ENCODE results near the gene PGAM4.

DNA sequence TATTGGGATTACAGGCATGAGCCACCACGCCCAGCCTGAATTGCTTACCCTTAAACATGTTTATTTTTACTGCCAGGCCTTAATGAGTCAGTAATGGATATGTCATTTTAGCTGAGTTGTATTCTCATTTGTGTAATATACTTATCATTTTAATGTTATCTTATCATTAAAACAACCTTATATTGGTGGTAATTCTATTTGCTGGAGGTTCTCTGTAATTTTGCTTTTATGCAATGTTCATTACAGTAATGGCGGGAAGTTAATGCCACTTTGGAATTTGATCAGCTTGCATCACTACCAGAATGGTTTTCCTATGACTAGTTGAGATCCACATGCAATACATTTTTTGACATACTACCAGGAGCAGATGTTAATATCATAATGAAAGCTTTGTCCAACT, 6.3 kb upstream of the PGAM4 start:
- TF ChIP-seq, protein P1, sequence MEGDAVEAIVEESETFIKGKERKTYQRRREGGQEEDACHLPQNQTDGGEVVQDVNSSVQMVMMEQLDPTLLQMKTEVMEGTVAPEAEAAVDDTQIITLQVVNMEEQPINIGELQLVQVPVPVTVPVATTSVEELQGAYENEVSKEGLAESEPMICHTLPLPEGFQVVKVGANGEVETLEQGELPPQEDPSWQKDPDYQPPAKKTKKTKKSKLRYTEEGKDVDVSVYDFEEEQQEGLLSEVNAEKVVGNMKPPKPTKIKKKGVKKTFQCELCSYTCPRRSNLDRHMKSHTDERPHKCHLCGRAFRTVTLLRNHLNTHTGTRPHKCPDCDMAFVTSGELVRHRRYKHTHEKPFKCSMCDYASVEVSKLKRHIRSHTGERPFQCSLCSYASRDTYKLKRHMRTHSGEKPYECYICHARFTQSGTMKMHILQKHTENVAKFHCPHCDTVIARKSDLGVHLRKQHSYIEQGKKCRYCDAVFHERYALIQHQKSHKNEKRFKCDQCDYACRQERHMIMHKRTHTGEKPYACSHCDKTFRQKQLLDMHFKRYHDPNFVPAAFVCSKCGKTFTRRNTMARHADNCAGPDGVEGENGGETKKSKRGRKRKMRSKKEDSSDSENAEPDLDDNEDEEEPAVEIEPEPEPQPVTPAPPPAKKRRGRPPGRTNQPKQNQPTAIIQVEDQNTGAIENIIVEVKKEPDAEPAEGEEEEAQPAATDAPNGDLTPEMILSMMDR (IDR thresholded peaks at IDR 0.05): no peak
- no peak for TF ChIP-seq SIN3A (IDR thresholded peaks at IDR 0.05; ENCODE audit: borderline replicate concordance, insufficient read depth, low read depth, low read length)
- TF ChIP-seq, protein P2, sequence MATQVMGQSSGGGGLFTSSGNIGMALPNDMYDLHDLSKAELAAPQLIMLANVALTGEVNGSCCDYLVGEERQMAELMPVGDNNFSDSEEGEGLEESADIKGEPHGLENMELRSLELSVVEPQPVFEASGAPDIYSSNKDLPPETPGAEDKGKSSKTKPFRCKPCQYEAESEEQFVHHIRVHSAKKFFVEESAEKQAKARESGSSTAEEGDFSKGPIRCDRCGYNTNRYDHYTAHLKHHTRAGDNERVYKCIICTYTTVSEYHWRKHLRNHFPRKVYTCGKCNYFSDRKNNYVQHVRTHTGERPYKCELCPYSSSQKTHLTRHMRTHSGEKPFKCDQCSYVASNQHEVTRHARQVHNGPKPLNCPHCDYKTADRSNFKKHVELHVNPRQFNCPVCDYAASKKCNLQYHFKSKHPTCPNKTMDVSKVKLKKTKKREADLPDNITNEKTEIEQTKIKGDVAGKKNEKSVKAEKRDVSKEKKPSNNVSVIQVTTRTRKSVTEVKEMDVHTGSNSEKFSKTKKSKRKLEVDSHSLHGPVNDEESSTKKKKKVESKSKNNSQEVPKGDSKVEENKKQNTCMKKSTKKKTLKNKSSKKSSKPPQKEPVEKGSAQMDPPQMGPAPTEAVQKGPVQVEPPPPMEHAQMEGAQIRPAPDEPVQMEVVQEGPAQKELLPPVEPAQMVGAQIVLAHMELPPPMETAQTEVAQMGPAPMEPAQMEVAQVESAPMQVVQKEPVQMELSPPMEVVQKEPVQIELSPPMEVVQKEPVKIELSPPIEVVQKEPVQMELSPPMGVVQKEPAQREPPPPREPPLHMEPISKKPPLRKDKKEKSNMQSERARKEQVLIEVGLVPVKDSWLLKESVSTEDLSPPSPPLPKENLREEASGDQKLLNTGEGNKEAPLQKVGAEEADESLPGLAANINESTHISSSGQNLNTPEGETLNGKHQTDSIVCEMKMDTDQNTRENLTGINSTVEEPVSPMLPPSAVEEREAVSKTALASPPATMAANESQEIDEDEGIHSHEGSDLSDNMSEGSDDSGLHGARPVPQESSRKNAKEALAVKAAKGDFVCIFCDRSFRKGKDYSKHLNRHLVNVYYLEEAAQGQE (IDR thresholded peaks at IDR 0.05; ENCODE audit: insufficient read depth in 1 of 2, low read depth in 2 of 2, low read length in 1 of 2): no peak
- no peak for TF ChIP-seq POLR2AphosphoS5 (IDR thresholded peaks at IDR 0.05; ENCODE audit: low read depth, low read length)
- no peak for TF ChIP-seq TCF7L2 (IDR thresholded peaks at IDR 0.05; ENCODE audit: low read depth, low read length)

Measured in Panc1 (cell line).